Measurements from ENCODE around the gene ARHGEF38. TPM values are rescaled to one million over a fixed set of nuclear protein-coding genes. Genes with fewer than 3 reads are reported as not detected.

The ARHGEF38 gene
- total RNA-seq, 2 donors from 2014 or later = not detected

DNA sequence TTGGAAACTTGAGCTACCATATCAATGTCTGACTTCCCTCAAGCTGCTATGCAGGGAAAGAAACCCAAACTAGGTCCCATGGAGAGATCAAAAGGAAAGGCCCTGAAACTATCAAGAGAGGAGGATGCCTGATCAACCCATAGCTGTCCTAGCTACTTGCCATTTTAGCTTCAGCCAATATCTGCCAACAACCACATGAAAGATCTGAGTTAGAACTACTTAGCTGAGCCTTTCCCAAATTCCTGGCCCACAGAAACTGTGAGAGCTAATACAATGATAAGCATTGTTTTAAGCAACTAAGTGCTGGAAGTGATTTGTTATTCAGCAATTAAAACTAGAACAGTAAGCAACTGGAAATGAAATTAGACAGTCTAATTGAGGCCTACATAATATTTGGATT, 6.3 kb upstream of the ARHGEF38 start:
- TF ChIP-seq, protein P1, sequence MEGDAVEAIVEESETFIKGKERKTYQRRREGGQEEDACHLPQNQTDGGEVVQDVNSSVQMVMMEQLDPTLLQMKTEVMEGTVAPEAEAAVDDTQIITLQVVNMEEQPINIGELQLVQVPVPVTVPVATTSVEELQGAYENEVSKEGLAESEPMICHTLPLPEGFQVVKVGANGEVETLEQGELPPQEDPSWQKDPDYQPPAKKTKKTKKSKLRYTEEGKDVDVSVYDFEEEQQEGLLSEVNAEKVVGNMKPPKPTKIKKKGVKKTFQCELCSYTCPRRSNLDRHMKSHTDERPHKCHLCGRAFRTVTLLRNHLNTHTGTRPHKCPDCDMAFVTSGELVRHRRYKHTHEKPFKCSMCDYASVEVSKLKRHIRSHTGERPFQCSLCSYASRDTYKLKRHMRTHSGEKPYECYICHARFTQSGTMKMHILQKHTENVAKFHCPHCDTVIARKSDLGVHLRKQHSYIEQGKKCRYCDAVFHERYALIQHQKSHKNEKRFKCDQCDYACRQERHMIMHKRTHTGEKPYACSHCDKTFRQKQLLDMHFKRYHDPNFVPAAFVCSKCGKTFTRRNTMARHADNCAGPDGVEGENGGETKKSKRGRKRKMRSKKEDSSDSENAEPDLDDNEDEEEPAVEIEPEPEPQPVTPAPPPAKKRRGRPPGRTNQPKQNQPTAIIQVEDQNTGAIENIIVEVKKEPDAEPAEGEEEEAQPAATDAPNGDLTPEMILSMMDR (IDR thresholded peaks at IDR 0.05) = no peak
- Histone ChIP-seq H3K27me3 (replicated peaks; ENCODE audit: insufficient read depth) (no peaks in the 10 kb centered on the region), H3K4me3 (no peak overlapping the region), H3K36me3 (no peaks in the 10 kb centered on the region), H3K4me1 (ENCODE audit: control insufficient read depth in 1 of 2, low read depth in 2 of 2) (no peaks in the 10 kb centered on the region), H3K9me3 (no peaks in the 10 kb centered on the region), H3K27ac (no peak overlapping the region)
- DNase-seq (ENCODE audit: low spot score) (no peak), ATAC-seq (ENCODE audit: insufficient number of reproducible peaks, low FRiP score, low read depth) (no peak)

DNA sequence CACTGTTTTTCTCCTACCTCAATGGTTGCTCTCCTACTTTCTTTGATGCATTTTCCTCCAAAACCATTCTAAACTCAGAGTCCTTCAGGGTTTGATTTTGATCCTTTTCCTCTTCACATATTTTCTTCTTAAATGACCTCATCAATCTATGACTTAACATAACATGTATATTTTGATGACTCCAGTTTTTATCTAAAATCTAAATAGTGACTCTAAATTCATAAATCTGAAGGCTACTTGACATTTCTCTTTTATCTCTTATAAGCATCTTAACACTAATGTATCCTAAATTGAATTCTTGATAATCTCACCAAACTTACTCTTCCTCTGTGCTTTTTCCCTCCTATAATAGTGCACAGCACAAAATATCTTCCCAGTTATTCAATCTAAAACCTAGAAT, 4.7 kb upstream of the ARHGEF38 start:
- H3K4me1 ChIP-seq (ENCODE audit: control insufficient read depth in 1 of 2, low read depth in 2 of 2) = no peaks in the 10 kb centered on the region
- TF ChIP-seq, protein P1 (IDR thresholded peaks at IDR 0.05) = no peak
- H3K27ac ChIP-seq = no peak overlapping the region
- no peaks in the 10 kb centered on the region for H3K36me3 ChIP-seq
- H3K4me3 ChIP-seq = no peak overlapping the region
- ATAC-seq (ENCODE audit: insufficient number of reproducible peaks, low FRiP score, low read depth) = no peak
- H3K9me3 ChIP-seq = no peaks in the 10 kb centered on the region
- DNase-seq (ENCODE audit: low spot score) = no peak
- H3K27me3 ChIP-seq (replicated peaks; ENCODE audit: insufficient read depth) = no peaks in the 10 kb centered on the region

DNA sequence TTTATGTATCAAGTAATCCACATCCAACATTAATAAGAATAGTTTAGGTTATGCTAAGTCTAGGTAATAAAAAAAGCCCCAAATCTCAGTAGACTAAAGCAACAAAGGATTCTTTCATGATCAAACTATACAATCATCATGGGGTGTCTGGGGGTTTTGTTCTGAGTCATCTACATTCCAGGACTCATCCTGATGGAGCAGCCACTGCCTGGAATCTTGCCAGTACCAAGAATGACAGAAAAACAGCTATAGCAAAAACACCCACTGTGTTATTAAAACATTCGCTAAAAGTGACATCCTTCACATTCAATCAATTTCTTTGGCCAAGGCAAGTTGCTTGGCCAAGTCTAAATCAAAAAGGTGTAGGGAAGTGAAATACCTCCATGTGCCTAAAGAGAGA, 3.9 kb upstream of the ARHGEF38 start:
- Histone ChIP-seq H3K27me3 (replicated peaks; ENCODE audit: insufficient read depth) (no peaks in the 10 kb centered on the region), H3K4me1 (ENCODE audit: control insufficient read depth in 1 of 2, low read depth in 2 of 2) (no peaks in the 10 kb centered on the region), H3K9me3 (no peaks in the 10 kb centered on the region), H3K4me3 (no peak overlapping the region), H3K27ac (no peak overlapping the region), H3K36me3 (no peaks in the 10 kb centered on the region)
- TF ChIP-seq, protein P1 (IDR thresholded peaks at IDR 0.05) = no peak
- ATAC-seq (ENCODE audit: insufficient number of reproducible peaks, low FRiP score, low read depth) (no peak), DNase-seq (ENCODE audit: low spot score) (no peak)

DNA sequence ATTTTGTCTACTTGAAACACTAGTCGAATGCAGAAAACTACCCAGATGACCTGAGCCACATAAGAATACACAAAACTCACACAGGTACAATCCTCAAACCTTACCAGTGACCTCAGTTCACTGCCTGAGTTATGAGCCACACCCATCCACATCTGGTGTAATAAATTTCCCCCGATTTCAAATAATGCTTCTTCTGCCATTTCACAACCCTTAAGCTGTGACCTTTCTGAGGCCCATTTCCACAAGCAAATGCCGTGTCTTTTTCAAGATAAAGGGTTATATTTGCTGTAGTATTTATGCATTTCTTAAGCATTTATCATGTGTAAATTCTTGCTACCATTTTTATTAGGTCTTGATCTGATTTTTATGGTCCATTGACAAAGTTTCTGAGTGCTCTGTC, 1.8 kb upstream of the ARHGEF38 start:
- ATAC-seq (ENCODE audit: insufficient number of reproducible peaks, low FRiP score, low read depth) (no peak), DNase-seq (ENCODE audit: low spot score) (no peak)
- TF ChIP-seq, protein P1 (IDR thresholded peaks at IDR 0.05) = no peak
- Histone ChIP-seq H3K27me3 (replicated peaks; ENCODE audit: insufficient read depth) (no peaks in the 10 kb centered on the region), H3K36me3 (no peaks in the 10 kb centered on the region), H3K4me3 (no peak overlapping the region), H3K9me3 (no peaks in the 10 kb centered on the region), H3K4me1 (ENCODE audit: control insufficient read depth in 1 of 2, low read depth in 2 of 2) (no peaks in the 10 kb centered on the region), H3K27ac (no peak overlapping the region)

DNA sequence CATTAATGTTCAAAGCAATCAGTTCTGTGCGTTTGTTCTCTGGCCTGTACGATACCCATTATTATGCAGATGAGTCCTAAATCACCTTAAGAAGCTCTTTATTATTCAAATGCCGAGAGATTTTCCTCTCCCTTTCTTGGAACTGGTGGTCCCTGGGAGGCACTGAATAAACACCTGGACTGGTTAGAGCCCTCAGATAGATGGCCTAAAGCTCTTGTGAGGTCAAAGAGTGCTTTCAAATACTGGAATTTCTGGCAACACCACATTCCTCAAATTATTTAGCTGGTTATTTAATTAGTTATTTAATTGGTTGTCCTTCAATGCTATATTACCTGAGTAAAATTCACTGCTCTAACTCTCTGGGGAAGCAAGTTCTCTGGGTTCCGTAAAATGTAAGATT, 3.0 kb downstream of the ARHGEF38 start:
- no peaks in the 10 kb centered on the region for H3K9me3 ChIP-seq
- H3K4me1 ChIP-seq (ENCODE audit: control insufficient read depth in 1 of 2, low read depth in 2 of 2) = peaks cover 0 to 8% of the 10 kb centered on the region in 2 donors
- H3K27me3 ChIP-seq (replicated peaks; ENCODE audit: insufficient read depth) = no peaks in the 10 kb centered on the region
- no peaks in the 10 kb centered on the region for H3K36me3 ChIP-seq
- DNase-seq (ENCODE audit: low spot score) (no peak), ATAC-seq (ENCODE audit: insufficient number of reproducible peaks, low FRiP score, low read depth) (no peak)
- no peak overlapping the region for H3K4me3 ChIP-seq
- H3K27ac ChIP-seq = no peak overlapping the region
- TF ChIP-seq, protein P1 (IDR thresholded peaks at IDR 0.05) = no peak
